K562 (cell line): ENCODE results near the gene KIFAP3. TPM values are rescaled to one million over a fixed set of nuclear protein-coding genes. Genes with fewer than 3 reads are reported as not detected.

Experiments
- ARHGAP35 ChIP-seq: fragments of 450-650 bp; IDR thresholded peaks from 2 replicates; pipeline ENCODE4 v1.6.1; 2018; ENCODE audit not compliant: partially characterized antibody
- CREM ChIP-seq: IDR thresholded peaks from 2 replicates; pipeline ENCODE4 v1.6.1; 2014; ENCODE audit warnings: antibody characterized with exemption, low read depth
- DDX20 ChIP-seq: fragments of 450-650 bp; IDR thresholded peaks from 2 replicates; pipeline ENCODE4 v1.6.1; 2016; ENCODE audit warnings: missing genetic modification characterization, low read depth, mild to moderate bottlenecking, missing compliant biosample characterization, moderate library complexity
- GABPB1 ChIP-seq: sonication (generic); formaldehyde crosslinking; IDR thresholded peaks from 2 replicates; pipeline ENCODE4 v1.8.0; 2022; ENCODE audit warnings: mild to moderate bottlenecking, missing genetic modification reagents
- IRF1 ChIP-seq: sonication (generic); formaldehyde crosslinking; IDR thresholded peaks from 2 replicates; pipeline ENCODE4 v1.8.0; 2022; ENCODE audit warnings: missing genetic modification reagents, mild to moderate bottlenecking, borderline replicate concordance
- KLF6 ChIP-seq: fragments of 250-450 bp; sonication (Bioruptor Pico); IDR thresholded peaks from 2 replicates; pipeline ENCODE4 v1.4.0; 2020; ENCODE audit warnings: mild to moderate bottlenecking, moderate library complexity, borderline replicate concordance
- PHF8 ChIP-seq: fragments of 200-600 bp; sonication (generic); IDR thresholded peaks from 2 replicates; pipeline ENCODE4 v1.6.1; 2012; ENCODE audit warnings: mixed run types, mild to moderate bottlenecking, inconsistent platforms, low read length, moderate library complexity, borderline replicate concordance
- RBM25 ChIP-seq: fragments of 200-400 bp; formaldehyde crosslinking; IDR thresholded peaks from 2 replicates; pipeline ENCODE4 v1.6.1; 2018; ENCODE audit warnings: low read length, low read depth, moderate library complexity; ENCODE audit not compliant: severe bottlenecking
- SMAD3 ChIP-seq: fragments of 450-650 bp; formaldehyde crosslinking; conservative IDR thresholded peaks from 2 replicates; pipeline ENCODE4 v1.4.0; 2020; ENCODE audit warnings: mild to moderate bottlenecking
- SRSF3 ChIP-seq: fragments of 200-400 bp; formaldehyde crosslinking; IDR thresholded peaks from 2 replicates; pipeline ENCODE4 v1.6.1; 2016; ENCODE audit warnings: mild to moderate bottlenecking, low read length, moderate library complexity; ENCODE audit not compliant: insufficient read depth
- ZNF197 ChIP-seq: fragments of 200-800 bp; sonication (Bioruptor generic); IDR thresholded peaks from 2 replicates; pipeline ENCODE4 v1.6.1; 2016; ENCODE audit warnings: low read depth, missing genetic modification characterization, missing compliant biosample characterization
- ZNF239 ChIP-seq: fragments of 250-450 bp; sonication (Bioruptor Pico); IDR thresholded peaks from 2 replicates; pipeline ENCODE4 v1.4.0; 2020; ENCODE audit warnings: mild to moderate bottlenecking
- ZNF277 ChIP-seq: fragments of 250-450 bp; sonication (Bioruptor Pico); IDR thresholded peaks from 2 replicates; pipeline ENCODE4 v1.8.0; 2022; ENCODE audit warnings: inconsistent platforms, mild to moderate bottlenecking, moderate library complexity, borderline replicate concordance
- ZNF766 ChIP-seq: fragments of 200-800 bp; sonication (Bioruptor generic); conservative IDR thresholded peaks from 2 replicates; pipeline ENCODE4 v1.6.1; 2016; ENCODE audit warnings: missing genetic modification characterization, missing compliant biosample characterization
- polyA plus RNA-seq, 8 experiments: library from polyadenylated mRNA; depleted of rRNA in 4 of 8; stranded (reverse) in 5 of 8; unstranded in 3 of 8; fragments of >200 nt; fragmentation: Nextera tagmentation in 2 of 8; fragmentation: Illumina TruSeq in 1 of 8; extraction: Ambion mirVana in 2 of 8; extraction: Trizol in 1 of 8; gene quantifications; 2 replicates each; pipeline versions ENCODE4 v1.2.1 to v1.2.3, GENCODE V29; 2011 to 2014; ENCODE audit warnings: inconsistent platforms in 1 of 8, missing spikeins in 1 of 8
- total RNA-seq, 7 experiments: library from RNA; depleted of rRNA in 6 of 7; stranded (reverse); fragments of >200 nt in 6 of 7; fragmentation: Illumina TruSeq in 2 of 7; extraction: Trizol in 2 of 7; gene quantifications; 2 replicates each; pipeline versions ENCODE4 v1.2.1 to v1.2.3, GENCODE V29; 2011 to 2021; ENCODE audit warnings: low replicate concordance in 1 of 7
- TF ChIP-seq, protein P1 (sequence below): IDR thresholded peaks from 2 replicates; pipeline ENCODE4 v1.6.1; 2011; ENCODE audit not compliant: insufficient read length; ENCODE audit errors: extremely low read depth
- TF ChIP-seq, protein P2 (sequence below): sonication (generic); formaldehyde crosslinking; IDR thresholded peaks from 2 replicates; pipeline ENCODE4 v1.8.1; 2023; ENCODE audit warnings: missing genetic modification reagents, mild to moderate bottlenecking, borderline replicate concordance
- TF ChIP-seq, protein P3 (sequence below): fragments of 450-650 bp; IDR thresholded peaks from 2 replicates; pipeline ENCODE4 v1.6.1; 2017; ENCODE audit warnings: mild to moderate bottlenecking, moderate library complexity

KIFAP3 gene
- total and polyA plus RNA-seq, 9 of the 15 experiments (the other 6 are each of a cell fraction or from before 2014, with no cell fraction given) = 8.8 to 17.5 (median 11.8) TPM

DNA sequence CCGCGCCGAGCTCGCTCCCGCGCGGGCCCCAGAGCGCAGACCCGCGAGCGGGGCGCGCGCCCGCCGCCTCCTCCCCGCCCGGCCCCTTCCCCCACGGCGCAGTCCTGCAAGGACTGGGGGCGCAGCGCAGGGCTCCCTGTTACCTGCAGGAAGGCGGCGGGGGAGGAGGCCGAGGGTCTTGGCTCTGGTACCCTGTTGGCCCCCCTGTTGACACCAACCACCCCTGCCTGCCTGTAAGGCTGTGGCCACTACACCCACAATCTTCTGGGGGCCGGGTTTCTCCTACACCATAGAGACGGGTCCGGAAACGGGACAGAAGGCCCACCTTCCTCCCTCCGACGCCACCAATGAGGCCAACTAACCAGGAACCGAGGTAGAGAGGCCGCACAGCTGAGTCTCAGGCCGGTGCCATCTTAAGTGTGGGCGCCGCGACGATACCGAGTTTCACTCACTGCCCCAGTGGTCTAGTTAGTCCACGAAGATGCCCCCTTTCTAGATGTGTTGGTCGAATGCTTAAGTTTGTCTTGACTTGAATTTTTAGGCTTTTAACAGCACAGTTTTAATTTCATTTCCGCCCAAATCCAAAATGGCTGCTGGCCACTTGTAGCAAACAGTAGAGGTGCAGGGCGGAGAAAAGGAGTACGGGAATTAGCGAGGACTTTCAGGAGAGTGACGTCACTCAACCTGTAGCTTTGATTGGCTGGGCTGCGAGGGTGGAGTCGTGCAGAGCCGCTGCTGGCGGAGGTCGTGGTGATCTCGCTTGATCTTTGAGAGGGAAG lies 180.7 kb downstream of the KIFAP3 start, which contains the start of gene SCYL3 (continued):
- TF ChIP-seq ZNF277 (CRISPR knock-in tag) (no peak), KLF6 (CRISPR knock-in tag) (peak; percentile 75; the same call in 1 of the 2 replicates), DDX20 (tag) (peak; percentile 79; the same call in 1 of the 2 replicates), CREM (peak; percentile 90), SRSF3 (no peak), RBM25 (peak; percentile 40), ZNF239 (CRISPR knock-in tag) (peak; percentile 57; the same call in 1 of the 2 replicates), SMAD3 (CRISPR knock-in tag) (peak; percentile 59; the same call in 1 of the 2 replicates), ZNF197 (peak; percentile 99), ZNF766 (CRISPR knock-in tag) (peak; percentile 97), GABPB1 (peak; percentile 90), PHF8 (peak; percentile 84; the same call in 1 of the 2 replicates), ARHGAP35 (no peak), IRF1 (CRISPR knock-in tag) (no peak)
- TF ChIP-seq, protein P1, sequence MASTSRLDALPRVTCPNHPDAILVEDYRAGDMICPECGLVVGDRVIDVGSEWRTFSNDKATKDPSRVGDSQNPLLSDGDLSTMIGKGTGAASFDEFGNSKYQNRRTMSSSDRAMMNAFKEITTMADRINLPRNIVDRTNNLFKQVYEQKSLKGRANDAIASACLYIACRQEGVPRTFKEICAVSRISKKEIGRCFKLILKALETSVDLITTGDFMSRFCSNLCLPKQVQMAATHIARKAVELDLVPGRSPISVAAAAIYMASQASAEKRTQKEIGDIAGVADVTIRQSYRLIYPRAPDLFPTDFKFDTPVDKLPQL = peak; percentile 7
- TF ChIP-seq, protein P2, sequence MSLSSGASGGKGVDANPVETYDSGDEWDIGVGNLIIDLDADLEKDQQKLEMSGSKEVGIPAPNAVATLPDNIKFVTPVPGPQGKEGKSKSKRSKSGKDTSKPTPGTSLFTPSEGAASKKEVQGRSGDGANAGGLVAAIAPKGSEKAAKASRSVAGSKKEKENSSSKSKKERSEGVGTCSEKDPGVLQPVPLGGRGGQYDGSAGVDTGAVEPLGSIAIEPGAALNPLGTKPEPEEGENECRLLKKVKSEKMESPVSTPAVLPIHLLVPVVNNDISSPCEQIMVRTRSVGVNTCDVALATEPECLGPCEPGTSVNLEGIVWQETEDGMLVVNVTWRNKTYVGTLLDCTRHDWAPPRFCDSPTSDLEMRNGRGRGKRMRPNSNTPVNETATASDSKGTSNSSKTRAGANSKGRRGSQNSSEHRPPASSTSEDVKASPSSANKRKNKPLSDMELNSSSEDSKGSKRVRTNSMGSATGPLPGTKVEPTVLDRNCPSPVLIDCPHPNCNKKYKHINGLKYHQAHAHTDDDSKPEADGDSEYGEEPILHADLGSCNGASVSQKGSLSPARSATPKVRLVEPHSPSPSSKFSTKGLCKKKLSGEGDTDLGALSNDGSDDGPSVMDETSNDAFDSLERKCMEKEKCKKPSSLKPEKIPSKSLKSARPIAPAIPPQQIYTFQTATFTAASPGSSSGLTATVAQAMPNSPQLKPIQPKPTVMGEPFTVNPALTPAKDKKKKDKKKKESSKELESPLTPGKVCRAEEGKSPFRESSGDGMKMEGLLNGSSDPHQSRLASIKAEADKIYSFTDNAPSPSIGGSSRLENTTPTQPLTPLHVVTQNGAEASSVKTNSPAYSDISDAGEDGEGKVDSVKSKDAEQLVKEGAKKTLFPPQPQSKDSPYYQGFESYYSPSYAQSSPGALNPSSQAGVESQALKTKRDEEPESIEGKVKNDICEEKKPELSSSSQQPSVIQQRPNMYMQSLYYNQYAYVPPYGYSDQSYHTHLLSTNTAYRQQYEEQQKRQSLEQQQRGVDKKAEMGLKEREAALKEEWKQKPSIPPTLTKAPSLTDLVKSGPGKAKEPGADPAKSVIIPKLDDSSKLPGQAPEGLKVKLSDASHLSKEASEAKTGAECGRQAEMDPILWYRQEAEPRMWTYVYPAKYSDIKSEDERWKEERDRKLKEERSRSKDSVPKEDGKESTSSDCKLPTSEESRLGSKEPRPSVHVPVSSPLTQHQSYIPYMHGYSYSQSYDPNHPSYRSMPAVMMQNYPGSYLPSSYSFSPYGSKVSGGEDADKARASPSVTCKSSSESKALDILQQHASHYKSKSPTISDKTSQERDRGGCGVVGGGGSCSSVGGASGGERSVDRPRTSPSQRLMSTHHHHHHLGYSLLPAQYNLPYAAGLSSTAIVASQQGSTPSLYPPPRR (CRISPR knock-in tag) = peak; percentile 21; the same call in 1 of the 2 replicates
- TF ChIP-seq, protein P3, sequence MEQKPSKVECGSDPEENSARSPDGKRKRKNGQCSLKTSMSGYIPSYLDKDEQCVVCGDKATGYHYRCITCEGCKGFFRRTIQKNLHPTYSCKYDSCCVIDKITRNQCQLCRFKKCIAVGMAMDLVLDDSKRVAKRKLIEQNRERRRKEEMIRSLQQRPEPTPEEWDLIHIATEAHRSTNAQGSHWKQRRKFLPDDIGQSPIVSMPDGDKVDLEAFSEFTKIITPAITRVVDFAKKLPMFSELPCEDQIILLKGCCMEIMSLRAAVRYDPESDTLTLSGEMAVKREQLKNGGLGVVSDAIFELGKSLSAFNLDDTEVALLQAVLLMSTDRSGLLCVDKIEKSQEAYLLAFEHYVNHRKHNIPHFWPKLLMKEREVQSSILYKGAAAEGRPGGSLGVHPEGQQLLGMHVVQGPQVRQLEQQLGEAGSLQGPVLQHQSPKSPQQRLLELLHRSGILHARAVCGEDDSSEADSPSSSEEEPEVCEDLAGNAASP = no peak
